ENCODE data around the gene PCBD1. TPM values are rescaled to one million over a fixed set of nuclear protein-coding genes. Genes with fewer than 3 reads are reported as not detected.

Gene PCBD1
- total RNA-seq, 1 experiment from 2014 or later, result 39.7 TPM

DNA sequence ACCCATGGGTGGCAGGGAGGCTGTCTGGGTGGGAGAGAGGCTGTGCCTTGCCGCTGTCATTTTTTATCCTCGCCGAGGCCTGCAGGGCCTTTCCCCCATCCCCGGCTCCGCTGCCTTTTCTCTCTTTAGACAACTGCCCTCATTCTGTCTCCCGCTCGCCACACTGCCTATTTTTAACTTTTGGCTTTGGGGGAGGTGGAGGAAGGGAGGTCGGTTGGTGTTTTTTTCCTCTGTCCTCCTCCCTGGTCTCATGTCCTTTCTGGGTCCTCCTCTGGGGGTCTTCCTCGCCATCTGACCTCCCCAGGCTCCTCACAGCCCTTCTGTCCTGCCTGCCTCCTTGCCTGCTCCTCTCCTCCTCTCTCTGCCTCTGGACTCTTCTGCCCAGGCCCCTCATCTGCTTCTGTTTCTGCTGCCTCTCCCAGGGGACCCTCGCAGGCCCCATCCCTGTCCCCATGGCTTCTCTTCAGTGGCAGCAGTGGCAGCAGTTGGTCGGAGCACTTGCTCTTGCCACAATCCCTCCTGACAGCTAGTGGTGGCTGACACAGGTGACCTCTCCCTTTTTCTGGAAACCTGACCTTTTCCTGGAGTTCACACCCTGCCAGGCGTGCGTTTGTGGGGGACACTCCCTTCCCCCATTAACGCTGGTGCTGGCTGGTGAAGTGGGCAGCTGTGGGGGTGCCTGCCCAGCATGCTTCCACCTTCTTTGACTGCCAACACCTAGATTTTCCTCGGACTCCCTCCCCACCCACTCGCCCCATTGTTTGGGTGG, 19.5 kb upstream of the PCBD1 start:
- no CpG with 5 or more reads among the region's 16 CpGs for WGBS (ENCODE audit: extremely low coverage, insufficient read length, low lambda C conversion rate)
- Mint-ChIP-seq H3K36me3 (ENCODE audit: insufficient read depth in 1 of 3, low read depth in 3 of 3) (no peaks in the 10 kb centered on the region), H3K4me1 (peaks cover 5 to 8% of the 10 kb centered on the region in 2 experiments), H3K27ac (no peak overlapping the region; a peak in 2 of 7 replicates), H3K4me3 (no peak overlapping the region), H3K27me3 (ENCODE audit: low read depth) (peaks cover 4% of the 10 kb centered on the region), H3K9me3 (peaks cover 0 to 2% of the 10 kb centered on the region in 2 experiments; a peak in 1 of 5 replicates)
- H4K8ac ChIP-seq (replicated peaks; ENCODE audit: insufficient read length, low read depth, low read length), result no peak overlapping the region
- TF ChIP-seq, protein P1, sequence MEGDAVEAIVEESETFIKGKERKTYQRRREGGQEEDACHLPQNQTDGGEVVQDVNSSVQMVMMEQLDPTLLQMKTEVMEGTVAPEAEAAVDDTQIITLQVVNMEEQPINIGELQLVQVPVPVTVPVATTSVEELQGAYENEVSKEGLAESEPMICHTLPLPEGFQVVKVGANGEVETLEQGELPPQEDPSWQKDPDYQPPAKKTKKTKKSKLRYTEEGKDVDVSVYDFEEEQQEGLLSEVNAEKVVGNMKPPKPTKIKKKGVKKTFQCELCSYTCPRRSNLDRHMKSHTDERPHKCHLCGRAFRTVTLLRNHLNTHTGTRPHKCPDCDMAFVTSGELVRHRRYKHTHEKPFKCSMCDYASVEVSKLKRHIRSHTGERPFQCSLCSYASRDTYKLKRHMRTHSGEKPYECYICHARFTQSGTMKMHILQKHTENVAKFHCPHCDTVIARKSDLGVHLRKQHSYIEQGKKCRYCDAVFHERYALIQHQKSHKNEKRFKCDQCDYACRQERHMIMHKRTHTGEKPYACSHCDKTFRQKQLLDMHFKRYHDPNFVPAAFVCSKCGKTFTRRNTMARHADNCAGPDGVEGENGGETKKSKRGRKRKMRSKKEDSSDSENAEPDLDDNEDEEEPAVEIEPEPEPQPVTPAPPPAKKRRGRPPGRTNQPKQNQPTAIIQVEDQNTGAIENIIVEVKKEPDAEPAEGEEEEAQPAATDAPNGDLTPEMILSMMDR (conservative IDR thresholded peaks at IDR 0.05), result no peak
- no peak overlapping the region for H3K23ac ChIP-seq (ENCODE audit: insufficient read length, low read depth, low read length)
- H3K79me1 ChIP-seq (ENCODE audit: insufficient read depth, low read depth, low read length, poor library complexity, severe bottlenecking), result no peaks in the 10 kb centered on the region
- H3K9ac ChIP-seq (ENCODE audit: extremely low read depth, insufficient read length, low read length), result no peak overlapping the region
- H3K14ac ChIP-seq (ENCODE audit: insufficient read depth, low read length), result no peak overlapping the region; the same call in 1 of the 2 replicates
- no peak overlapping the region for H2AFZ ChIP-seq (ENCODE audit: low read length)
- DNase-seq, result no peak
- H2BK20ac ChIP-seq (ENCODE audit: low read depth, low read length, poor library complexity, severe bottlenecking), result no peak overlapping the region
- H3T11ph ChIP-seq (ENCODE audit: low read length), result no peak overlapping the region
- no peaks in the 10 kb centered on the region for H3K4me1 ChIP-seq (ENCODE audit: insufficient read depth, low read length)
- H3K79me2 ChIP-seq (ENCODE audit: insufficient read depth, low read length), result no peaks in the 10 kb centered on the region
- H4K5ac ChIP-seq (ENCODE audit: insufficient read length, low read depth, low read length), result no peak overlapping the region
- H2BK5ac ChIP-seq (ENCODE audit: insufficient read length, low read length), result no peak overlapping the region
- H3K18ac ChIP-seq (ENCODE audit: insufficient read length, low read depth, low read length), result no peak overlapping the region
- no peak overlapping the region for H2BK15ac ChIP-seq (ENCODE audit: low read depth, low read length)
- H2BK120ac ChIP-seq (ENCODE audit: low read depth, low read length, poor library complexity, severe bottlenecking), result no peak overlapping the region
- no peaks in the 10 kb centered on the region for H3K27me3 ChIP-seq (ENCODE audit: insufficient read depth, low read length)
- no peak overlapping the region for H4K91ac ChIP-seq (ENCODE audit: insufficient read length, low read depth, low read length)
- no peak overlapping the region for H3K56ac ChIP-seq (ENCODE audit: insufficient read length, low read depth, low read length)
- H3K27ac ChIP-seq (ENCODE audit: insufficient read length, low read depth, low read length), result no peak overlapping the region
- no peaks in the 10 kb centered on the region for H3K9me3 ChIP-seq (ENCODE audit: control insufficient read depth, low read depth, low read length)
- H2BK12ac ChIP-seq (ENCODE audit: insufficient read length, low read depth, low read length), result no peak overlapping the region
- H2AK5ac ChIP-seq (ENCODE audit: insufficient read length, low read length), result no peak overlapping the region
- no peaks in the 10 kb centered on the region for H3K23me2 ChIP-seq (ENCODE audit: insufficient read length, low read depth, low read length, poor library complexity, severe bottlenecking)
- H3K4me2 ChIP-seq (ENCODE audit: insufficient read depth, insufficient read length, low read length), result no peak overlapping the region
- no peak overlapping the region for H3K4ac ChIP-seq (ENCODE audit: low read depth, low read length)
- peaks cover 4% of the 10 kb centered on the region for H4K20me1 ChIP-seq (ENCODE audit: control insufficient read depth, insufficient read depth, insufficient read length)

All from H9 (cell line).